Spleen (tissue), 7 donors: ENCODE results near the gene SACM1L.

ENCODE experiments used
- POLR2A ChIP-seq, 3 donors: fragments of 450-650 bp; IDR thresholded peaks; one replicate each; pipeline ENCODE4 v1.5.1; 2017; ENCODE audit warnings: antibody characterized with exemption in 3 of 3, mild to moderate bottlenecking in 1 of 3
- POLR2AphosphoS5 ChIP-seq, 3 donors: sonication (generic); formaldehyde crosslinking; IDR thresholded peaks; one replicate each; pipeline ENCODE4 v1.5.1; 2017; ENCODE audit warnings: antibody characterized with exemption in 3 of 3
- TF ChIP-seq, protein P1 (sequence below), 11 experiments: fragments of 200-600 bp in 7 of 11; fragments of 450-650 bp in 4 of 11; sonication (generic) in 4 of 11; IDR thresholded peaks in 8 of 11; conservative IDR thresholded peaks in 3 of 11; 1 replicate in 7 of 11; 2 replicates in 4 of 11; pipeline versions ENCODE4 v1.4.0 to v1.8.0; 2016 to 2021; ENCODE audit warnings: antibody characterized with exemption in 11 of 11, inconsistent platforms in 4 of 11, mild to moderate bottlenecking in 1 of 11
- donor health status: DM: no; HTN: no; CAD: no; lungs with moderate emphysema.
- donor health status: DM: no; HTN: no; CAD: no.
- donor health status: DM: no; HTN: no; CAD: no.

GRCh38 chr3:45749880-45750279 lies 60.7 kb downstream of the SACM1L start:
- TF ChIP-seq POLR2AphosphoS5 (IDR thresholded peaks at IDR 0.05): no peak
- TF ChIP-seq, protein P1, sequence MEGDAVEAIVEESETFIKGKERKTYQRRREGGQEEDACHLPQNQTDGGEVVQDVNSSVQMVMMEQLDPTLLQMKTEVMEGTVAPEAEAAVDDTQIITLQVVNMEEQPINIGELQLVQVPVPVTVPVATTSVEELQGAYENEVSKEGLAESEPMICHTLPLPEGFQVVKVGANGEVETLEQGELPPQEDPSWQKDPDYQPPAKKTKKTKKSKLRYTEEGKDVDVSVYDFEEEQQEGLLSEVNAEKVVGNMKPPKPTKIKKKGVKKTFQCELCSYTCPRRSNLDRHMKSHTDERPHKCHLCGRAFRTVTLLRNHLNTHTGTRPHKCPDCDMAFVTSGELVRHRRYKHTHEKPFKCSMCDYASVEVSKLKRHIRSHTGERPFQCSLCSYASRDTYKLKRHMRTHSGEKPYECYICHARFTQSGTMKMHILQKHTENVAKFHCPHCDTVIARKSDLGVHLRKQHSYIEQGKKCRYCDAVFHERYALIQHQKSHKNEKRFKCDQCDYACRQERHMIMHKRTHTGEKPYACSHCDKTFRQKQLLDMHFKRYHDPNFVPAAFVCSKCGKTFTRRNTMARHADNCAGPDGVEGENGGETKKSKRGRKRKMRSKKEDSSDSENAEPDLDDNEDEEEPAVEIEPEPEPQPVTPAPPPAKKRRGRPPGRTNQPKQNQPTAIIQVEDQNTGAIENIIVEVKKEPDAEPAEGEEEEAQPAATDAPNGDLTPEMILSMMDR (IDR thresholded peaks at IDR 0.05 in 8 of 11, conservative IDR thresholded peaks at IDR 0.05 in 3 of 11): no peak
- no peak for TF ChIP-seq POLR2A (IDR thresholded peaks at IDR 0.05)
